SW480 (cell line): ENCODE measurements around the gene GJB2.

Experiments
- DNase-seq: peaks from one replicate; pipeline ENCODE4 v3.0.0-alpha.2; 2016; ENCODE audit warnings: low spot score

GJB2 gene

DNA sequence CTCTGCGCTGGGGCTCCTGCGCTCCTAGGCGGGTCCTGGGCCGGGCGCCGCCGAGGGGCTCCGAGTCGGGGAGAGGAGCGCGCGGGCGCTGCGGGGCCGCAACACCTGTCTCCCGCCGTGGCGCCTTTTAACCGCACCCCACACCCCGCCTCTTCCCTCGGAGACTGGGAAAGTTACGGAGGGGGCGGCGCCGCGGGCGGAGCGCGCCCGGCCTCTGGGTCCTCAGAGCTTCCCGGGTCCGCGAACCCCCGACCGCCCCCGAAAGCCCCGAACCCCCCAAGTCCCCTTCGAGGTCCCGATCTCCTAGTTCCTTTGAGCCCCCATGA lies at the start of gene GJB2:
Gene GJB2 (minus strand): TSS at position 103 of the 326 bp plus-strand sequence. CDS start 3,357 bp downstream, outside the sequence.
- DNase-seq = no peak

GRCh38 chr13:20241593-20241992 lies 48.9 kb upstream of the GJB2 start:
- DNase-seq = no peak

GRCh38 chr13:20239748-20240147 lies 47.0 kb upstream of the GJB2 start:
- no peak for DNase-seq

- no peak for DNase-seq
Observed at GRCh38 chr13:20232556-20233277, 40.0 kb upstream of the GJB2 start.

DNA sequence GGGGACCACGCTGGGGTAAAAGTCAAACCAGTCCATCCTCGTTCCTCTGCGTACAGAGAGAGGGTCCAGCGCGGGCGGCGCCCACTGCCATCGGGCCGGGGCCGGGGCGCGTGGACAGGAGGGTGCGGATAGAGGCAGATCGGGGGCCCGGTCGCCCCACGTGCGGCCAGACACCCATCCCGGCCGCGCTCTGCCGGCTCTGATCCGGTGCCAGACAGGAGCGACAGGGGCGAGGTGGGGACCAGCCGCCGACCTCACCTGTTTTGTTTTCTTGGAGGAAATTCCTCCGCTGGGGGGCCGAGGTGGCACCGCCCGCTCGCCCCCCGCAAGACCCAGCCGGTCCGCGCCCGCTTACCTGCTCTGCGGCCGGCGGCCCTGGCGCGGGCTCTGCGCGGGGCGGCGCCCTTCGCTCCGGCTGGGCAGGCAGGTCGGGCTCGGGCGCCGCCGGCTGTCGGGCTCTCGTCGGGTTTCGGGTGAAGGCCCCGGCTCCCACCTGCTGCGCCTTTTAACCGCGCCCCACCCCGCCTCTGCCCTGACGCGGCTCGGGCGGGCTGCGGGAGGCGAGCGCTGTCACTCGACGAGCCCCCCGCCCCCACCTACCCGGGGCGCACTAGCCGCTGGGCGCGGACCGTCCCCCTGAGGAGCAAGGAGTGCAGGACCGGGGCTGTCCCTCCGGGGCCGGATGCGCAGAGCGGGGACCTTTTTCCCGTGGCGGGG lies 39.3 kb upstream of the GJB2 start, which contains the start of gene GJB6:
Gene GJB6 (minus strand): TSS at position 481 of the 717 bp plus-strand sequence. CDS start 8,839 bp downstream, outside the sequence.
- peak; percentile 16 for DNase-seq

DNA sequence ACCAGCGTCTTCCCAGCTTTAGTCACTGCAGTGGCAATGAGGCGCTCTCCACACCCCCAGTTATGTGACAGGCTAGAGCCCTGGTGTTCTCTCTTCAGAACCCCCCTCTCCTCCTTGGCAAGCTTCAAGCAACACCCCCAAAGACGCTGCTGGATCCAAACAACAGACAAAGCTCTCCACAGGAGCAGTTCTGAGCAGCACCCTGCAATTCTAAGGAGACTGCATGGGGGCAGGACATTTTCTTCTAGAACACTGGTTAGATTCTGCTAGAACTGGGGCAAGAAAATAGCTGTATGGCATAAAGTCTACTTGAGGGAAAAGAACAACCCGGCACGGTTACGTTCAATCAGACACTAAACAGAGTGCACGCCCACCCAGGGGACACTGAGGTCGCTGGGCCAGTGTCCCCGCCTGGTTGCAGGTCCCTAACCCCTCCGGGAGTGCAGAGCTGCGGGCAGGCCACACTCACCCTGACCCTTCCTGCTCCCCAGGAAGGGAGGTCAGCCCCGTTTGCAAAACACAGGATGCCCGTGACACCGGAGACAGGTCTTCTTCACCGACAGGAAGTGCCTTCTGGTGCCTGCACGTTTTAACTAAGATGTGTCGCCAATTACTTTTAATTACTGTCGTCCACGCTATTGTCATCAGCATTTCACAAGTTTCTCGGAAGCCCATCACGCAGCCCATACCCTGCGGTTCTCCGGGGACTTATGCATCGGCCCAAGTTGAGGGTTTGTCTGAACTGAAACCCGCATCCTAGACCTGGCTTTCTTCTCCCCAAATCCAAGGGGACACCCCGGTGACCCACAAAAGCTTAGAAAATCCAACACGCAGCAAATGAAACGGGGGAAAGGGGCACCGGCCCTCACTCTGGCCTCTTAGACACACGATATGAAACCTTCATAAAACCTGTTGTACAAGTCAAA lies 38.4 kb upstream of the GJB2 start:
- no peak for DNase-seq

GRCh38 chr13:20227730-20228129 lies 35.0 kb upstream of the GJB2 start:
- DNase-seq = no peak

GRCh38 chr13:20227288-20227687 lies 34.5 kb upstream of the GJB2 start:
- DNase-seq = no peak

DNA sequence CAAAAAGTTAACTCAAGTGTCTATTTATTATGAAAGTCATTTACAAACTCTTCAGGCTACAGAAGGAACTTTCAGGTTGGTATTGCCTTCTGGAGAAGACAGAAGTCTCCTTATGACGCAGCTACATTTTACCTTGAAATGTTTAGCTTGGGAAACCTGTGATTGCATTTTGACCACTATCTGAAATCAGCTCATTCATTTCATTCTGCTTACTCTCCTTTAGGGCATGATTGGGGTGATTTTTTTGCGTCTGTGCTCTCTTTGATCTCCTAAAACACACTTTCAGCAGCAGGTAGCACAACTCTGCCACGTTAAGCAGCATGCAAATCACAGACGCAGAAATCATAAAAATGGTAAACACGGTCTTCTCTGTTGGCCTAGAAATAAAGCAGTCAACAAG lies 29.8 kb upstream of the GJB2 start:
- no peak for DNase-seq

DNA sequence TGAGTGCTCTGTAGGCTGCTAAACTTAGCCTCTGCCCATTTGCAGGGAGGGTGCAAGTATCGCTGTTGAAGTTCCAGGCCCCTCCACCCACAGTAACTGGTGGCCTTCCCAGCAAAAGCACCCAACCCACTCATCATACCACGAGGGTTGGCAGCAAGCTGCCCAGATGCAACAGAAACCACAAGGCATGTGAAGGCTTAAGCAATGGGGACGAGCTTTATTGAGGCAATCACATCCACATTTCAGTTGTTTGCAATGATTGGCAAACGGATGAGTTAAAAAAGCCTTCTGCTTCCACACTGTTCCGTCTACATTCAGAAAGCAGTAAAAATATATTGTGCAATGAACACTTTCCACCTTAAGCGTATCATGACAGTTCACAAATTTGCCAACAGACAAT lies 29.0 kb upstream of the GJB2 start:
- no peak for DNase-seq

DNA sequence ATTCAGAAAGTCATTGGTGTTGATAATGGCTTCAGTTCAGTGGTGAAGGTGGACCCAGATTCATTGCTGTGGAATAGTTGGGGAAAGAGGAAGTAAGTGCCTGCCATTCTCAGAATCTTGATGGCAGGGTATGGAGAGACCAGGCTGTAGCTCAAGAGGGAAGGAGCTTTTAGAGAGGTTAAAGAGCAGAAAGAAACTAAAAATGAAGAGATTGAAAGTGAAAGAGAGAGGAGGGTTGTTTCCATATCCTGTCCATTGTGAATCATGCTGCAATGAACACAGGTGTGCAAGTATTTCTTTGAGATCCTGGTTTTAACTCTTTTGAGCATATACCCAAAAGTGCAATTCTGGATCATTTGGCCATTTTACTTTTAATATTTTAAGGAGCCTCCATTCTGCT lies 26.8 kb upstream of the GJB2 start:
- no peak for DNase-seq

DNA sequence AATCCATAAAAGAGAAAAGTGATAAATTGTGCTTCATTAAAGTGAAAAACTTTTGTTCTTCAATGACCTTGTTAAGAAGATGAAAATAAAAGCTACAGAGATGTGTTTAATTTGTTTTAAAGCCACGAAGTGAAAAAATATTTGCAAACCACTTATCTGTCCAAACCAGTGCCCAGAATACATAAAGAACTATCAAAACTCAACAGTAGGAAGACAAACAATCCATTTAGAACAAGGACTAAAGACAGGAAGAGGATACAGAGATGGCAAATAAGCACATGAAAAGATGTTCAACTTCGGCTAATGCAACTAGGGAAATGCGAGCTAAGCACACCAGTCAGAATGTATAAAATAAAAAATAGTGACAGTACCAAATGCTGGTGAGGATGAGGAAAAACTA lies 24.4 kb upstream of the GJB2 start:
- no peak for DNase-seq

- DNase-seq = no peak
Observed at GRCh38 chr13:20209948-20210347, 17.2 kb upstream of the GJB2 start.

DNA sequence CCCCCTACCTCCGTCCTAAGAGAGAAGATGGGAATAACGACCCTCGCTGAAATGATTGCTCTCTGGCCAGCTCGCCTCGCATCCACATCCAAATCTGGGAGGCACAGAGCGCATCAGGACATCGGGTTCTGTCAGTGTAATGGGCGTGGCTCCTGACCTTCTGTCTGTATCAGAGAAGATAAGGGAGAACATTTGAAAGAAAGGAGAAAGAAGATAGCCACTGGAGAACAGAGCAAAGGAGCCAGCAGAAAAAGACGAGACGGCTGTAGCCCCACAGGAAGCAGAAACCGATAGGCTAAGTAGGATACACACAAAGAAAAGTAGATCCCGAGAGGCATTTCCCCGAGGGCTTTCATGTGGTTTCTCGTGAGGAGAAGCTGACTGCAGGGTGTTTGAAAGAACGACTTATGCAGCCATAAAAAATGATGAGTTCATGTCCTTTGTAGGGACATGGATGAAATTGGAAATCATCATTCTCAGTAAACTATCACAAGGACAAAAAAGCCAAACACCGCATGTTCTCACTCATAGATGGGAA lies 14.0 kb upstream of the GJB2 start:
- no peak for DNase-seq

DNA sequence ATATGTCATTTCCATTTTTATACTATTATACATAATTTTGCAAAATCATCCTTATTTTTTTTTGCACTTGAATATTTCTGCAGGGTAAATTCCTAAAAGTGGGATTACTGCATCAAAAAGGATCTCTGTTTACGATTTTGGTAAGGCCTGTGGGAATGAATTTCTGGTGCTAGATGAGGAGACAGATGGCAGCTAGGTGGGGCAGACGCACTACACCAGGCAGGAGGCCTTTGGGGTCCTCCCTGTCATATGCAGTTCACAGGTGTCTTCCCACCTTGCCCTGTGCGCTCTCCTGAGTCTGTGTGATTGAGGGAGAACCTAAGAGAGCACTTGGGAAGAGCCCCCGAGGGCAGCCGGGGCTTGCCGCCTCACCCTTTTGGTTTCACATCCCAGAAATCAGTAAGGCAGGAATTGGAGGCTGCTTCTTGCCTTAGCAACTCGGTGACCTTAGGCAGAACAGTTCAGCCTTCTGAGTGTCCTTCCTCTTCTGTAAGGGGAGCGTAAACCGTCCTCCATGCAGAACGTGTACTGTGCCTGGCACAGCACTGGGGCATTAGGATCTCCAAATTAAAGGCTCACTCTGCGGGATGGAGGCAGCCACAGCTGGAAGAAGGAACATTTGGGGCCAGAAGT lies 13.4 kb upstream of the GJB2 start:
- no peak for DNase-seq

DNA sequence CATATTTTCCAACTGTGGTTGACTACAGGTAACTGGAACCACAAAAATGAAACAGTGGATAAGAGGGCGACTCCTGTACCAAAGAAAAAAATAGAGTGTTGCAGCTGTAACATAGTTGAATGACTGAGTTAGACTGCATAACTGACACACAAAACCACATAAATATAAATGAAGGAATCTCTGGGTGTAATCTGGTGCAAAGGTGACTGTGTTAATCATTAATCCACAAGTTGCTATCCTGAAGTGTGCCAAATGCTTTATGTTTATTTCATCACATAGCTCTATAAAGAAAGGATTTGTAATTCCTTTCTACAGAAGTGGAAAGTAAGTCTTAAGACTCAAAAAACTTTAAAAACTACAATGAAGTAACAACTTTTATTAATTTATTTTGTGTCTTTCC lies 6.0 kb upstream of the GJB2 start:
- peak; percentile 82 for DNase-seq

- peak; percentile 65 for DNase-seq
Observed at GRCh38 chr13:20197361-20197834, 4.7 kb upstream of the GJB2 start.

DNA sequence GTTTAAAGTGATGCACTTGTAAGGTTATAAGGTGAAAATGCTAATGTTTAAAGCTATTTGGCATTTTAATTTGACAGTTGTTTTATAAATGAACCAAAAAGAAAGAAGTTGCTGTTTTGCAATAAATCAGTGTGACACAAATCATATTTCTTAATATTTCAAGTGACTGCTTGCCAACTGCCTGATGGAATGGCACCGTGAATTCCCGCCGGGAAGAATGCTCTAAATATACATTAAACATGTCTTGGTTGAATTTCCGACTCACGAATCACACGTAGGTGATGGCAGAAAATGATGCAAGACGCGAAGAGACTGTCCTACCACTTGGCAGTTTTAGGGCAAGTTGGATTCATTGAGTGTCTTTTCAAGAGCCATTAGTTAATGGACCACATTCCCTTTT lies 3.1 kb upstream of the GJB2 start:
- no peak for DNase-seq

GRCh38 chr13:20193907-20194631 lies 1.3 kb upstream of the GJB2 start:
- no peak for DNase-seq

- DNase-seq = no peak
Observed at GRCh38 chr13:20193162-20193906, 596 bp upstream of the GJB2 start.
